ENCODE measurements around the gene LTBR. TPM values are rescaled to one million over a fixed set of nuclear protein-coding genes. Genes with fewer than 3 reads are reported as not detected.

LTBR gene
- total RNA-seq, 1 experiment from 2014 or later = 178 TPM

GRCh38 chr12:6360080-6360571 is 23.8 kb upstream of the LTBR start:
- Histone ChIP-seq H3K9me2 (ENCODE audit: insufficient read depth) (no peaks in the 10 kb centered on the region), H3K4me2 (no peak overlapping the region), H3F3A (ENCODE audit: insufficient read depth, low read depth) (peaks cover 66% of the 10 kb centered on the region), H3K4me3 (no peak overlapping the region), H3K79me2 (ENCODE audit: low read depth) (peaks cover 39% of the 10 kb centered on the region), H2AFZ (no peak overlapping the region), H4K20me1 (ENCODE audit: insufficient read depth) (no peaks in the 10 kb centered on the region; the same call in none of the 2 replicates), H3K9me3 (ENCODE audit: insufficient read depth, low read depth) (no peaks in the 10 kb centered on the region), H3K27me3 (ENCODE audit: insufficient read depth, low read depth) (no peaks in the 10 kb centered on the region), H3K27ac (no peak overlapping the region), H3K4me1 (replicated peaks; ENCODE audit: insufficient read depth) (peaks cover 40% of the 10 kb centered on the region), H3K36me3 (ENCODE audit: low read depth) (peaks cover 23% of the 10 kb centered on the region)
- intact Hi-C loops (cut with micrococcal nuclease; ENCODE audit: unreplicated experiment) = no loop called here
- DNase-seq = no peak
- CTCF ChIA-PET = interaction anchor here (0.5 kb wide), 1 partner anchor 11 kb away, joined by 4 read pairs; no protein-coding TSS in a partner anchor
- no peak for TF ChIP-seq EZH2 (IDR thresholded peaks at IDR 0.05; ENCODE audit: low read depth)
- no peak for TF ChIP-seq CTCF (conservative IDR thresholded peaks at IDR 0.05)
- BruUV-seq (replicated peaks) = no TSS peak
- POLR2A ChIA-PET (ENCODE audit: unreplicated experiment) = no interaction called here

GRCh38 chr12:6360578-6361490 is 23.1 kb upstream of the LTBR start:
- Histone ChIP-seq H2AFZ (no peak overlapping the region), H3K4me2 (0 out of 2 replicates have a peak overlapping the region, but pooled peaks have one; percentile 1), H3K9me2 (ENCODE audit: insufficient read depth) (no peaks in the 10 kb centered on the region), H3K4me3 (no peak overlapping the region), H3K27ac (no peak overlapping the region), H4K20me1 (ENCODE audit: insufficient read depth) (no peaks in the 10 kb centered on the region; the same call in 1 of the 2 replicates), H3K79me2 (ENCODE audit: low read depth) (peaks cover 46% of the 10 kb centered on the region), H3F3A (ENCODE audit: insufficient read depth, low read depth) (peaks cover 70% of the 10 kb centered on the region), H3K9me3 (ENCODE audit: insufficient read depth, low read depth) (no peaks in the 10 kb centered on the region), H3K36me3 (ENCODE audit: low read depth) (peaks cover 16% of the 10 kb centered on the region), H3K4me1 (replicated peaks; ENCODE audit: insufficient read depth) (peaks cover 47% of the 10 kb centered on the region), H3K27me3 (ENCODE audit: insufficient read depth, low read depth) (no peaks in the 10 kb centered on the region)
- intact Hi-C loops (cut with micrococcal nuclease; ENCODE audit: unreplicated experiment) = no loop called here
- ChIA-PET CTCF (interaction anchor here (0.5 kb wide), 1 partner anchor 51 kb away, joined by 6 read pairs; no protein-coding TSS in a partner anchor), POLR2A (ENCODE audit: unreplicated experiment) (no interaction called here)
- TF ChIP-seq EZH2 (IDR thresholded peaks at IDR 0.05; ENCODE audit: low read depth) (no peak), CTCF (conservative IDR thresholded peaks at IDR 0.05) (no peak)
- TSS peak; percentile 1 for BruUV-seq (replicated peaks)
- DNase-seq = no peak

- 0 out of 2 replicates have a peak overlapping the region, but pooled peaks have one; percentile 1 for H3K4me2 ChIP-seq
- H3K79me2 ChIP-seq (ENCODE audit: low read depth) = peaks cover 56% of the 10 kb centered on the region
Observed at GRCh38 chr12:6361834-6362233, 22.1 kb upstream of the LTBR start.

More at GRCh38 chr12:6361834-6362233, 22.1 kb upstream of the LTBR start:
- Histone ChIP-seq H3K9me2 (ENCODE audit: insufficient read depth) (no peaks in the 10 kb centered on the region), H3K4me1 (replicated peaks; ENCODE audit: insufficient read depth) (peaks cover 54% of the 10 kb centered on the region), H3K27ac (peak overlapping the region; percentile 28), H4K20me1 (ENCODE audit: insufficient read depth) (no peaks in the 10 kb centered on the region; the same call in 1 of the 2 replicates), H3K9me3 (ENCODE audit: insufficient read depth, low read depth) (no peaks in the 10 kb centered on the region), H3K36me3 (ENCODE audit: low read depth) (peaks cover 16% of the 10 kb centered on the region; the same call in 1 of the 2 replicates), H3F3A (ENCODE audit: insufficient read depth, low read depth) (peaks cover 66% of the 10 kb centered on the region), H3K27me3 (ENCODE audit: insufficient read depth, low read depth) (no peaks in the 10 kb centered on the region), H3K4me3 (no peak overlapping the region), H2AFZ (no peak overlapping the region)
- ChIA-PET POLR2A (ENCODE audit: unreplicated experiment) (no interaction called here), CTCF (no interaction called here)
- peak; percentile 53 to 98 for DNase-seq
- no peak for TF ChIP-seq EZH2 (IDR thresholded peaks at IDR 0.05; ENCODE audit: low read depth)
- no peak for TF ChIP-seq CTCF (conservative IDR thresholded peaks at IDR 0.05)
- intact Hi-C loops (cut with micrococcal nuclease; ENCODE audit: unreplicated experiment) = loop anchor here (2.0 kb wide), 2 partner anchors 25 to 145 kb away; no protein-coding TSS in a partner anchor
- BruUV-seq (replicated peaks) = no TSS peak
